Stimulated activated CD4-positive, alpha-beta T cell treated with anti-CD3 and anti-CD28 coated beads, Interleukin-15, amount 100 ng/mL, for 24 hours (primary cell): ENCODE data around the gene AMPD3.

Source experiments
- DNase-seq: peaks from one replicate; pipeline ENCODE4 v3.0.0-alpha.2; 2020

The AMPD3 gene

GRCh38 chr11:10506008-10506370, 50.9 kb downstream of the AMPD3 start:
- no peak for DNase-seq

GRCh38 chr11:10511181-10511621, 56.1 kb downstream of the AMPD3 start:
- no peak for DNase-seq

DNA sequence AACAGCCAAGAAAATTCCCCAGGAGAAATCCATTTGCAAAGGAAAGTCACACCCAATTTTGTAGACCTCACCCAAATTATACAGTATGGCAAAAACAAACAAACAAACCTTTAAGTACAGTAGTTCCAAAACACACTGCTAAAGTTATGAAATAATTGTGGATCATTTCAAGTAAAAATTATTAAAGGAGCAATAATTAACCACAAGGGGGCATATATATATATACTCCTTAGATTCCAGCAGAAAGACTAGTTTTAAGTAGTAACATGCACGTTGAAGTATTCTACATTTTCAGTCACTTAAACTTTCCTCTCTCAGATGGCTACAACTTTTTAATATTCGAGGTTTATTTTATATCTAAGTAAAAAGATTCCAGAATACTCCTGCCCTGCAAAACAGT, 59.1 kb downstream of the AMPD3 start:
- DNase-seq = no peak

DNA sequence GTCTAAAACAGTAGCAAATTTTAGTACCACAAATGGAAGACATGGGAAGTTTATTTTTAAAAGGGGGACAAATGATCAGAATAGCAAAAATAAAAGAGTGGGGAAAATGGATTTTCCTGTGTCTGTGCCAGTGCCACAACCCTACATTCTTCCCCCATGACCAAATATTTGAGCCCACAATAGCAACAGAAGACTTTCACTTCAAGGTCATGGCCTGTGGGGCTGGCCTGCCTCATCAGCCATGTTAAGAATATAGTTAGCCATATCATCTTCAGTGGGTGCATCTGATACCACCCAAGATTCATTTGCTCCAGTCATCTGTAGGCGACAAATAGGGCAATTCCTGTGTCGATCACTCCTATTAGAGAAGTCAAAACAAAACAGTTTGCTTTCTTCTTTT, 59.6 kb downstream of the AMPD3 start:
- no peak for DNase-seq

DNA sequence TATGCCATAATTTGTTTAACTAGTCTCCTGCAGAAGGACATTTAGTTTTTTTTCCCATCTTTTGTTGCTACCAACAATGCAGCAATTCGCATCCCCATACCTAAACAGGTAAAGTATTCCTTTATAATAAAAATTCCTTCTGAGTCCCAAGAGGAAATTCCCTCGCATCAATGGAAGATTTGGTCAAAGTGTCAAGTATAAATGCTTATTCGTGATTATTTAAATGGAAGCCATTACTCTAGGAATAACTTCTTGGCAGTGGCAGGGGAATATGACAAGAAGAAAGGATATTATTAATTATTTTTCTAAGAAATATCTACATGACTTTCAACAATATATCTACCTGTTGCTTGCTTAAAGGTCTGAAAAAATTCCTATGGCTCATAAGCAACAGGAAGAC, 60.4 kb downstream of the AMPD3 start:
- DNase-seq = no peak

- DNase-seq = no peak
Observed at GRCh38 chr11:10518123-10518522, 63.1 kb downstream of the AMPD3 start.

GRCh38 chr11:10518891-10519290, 63.8 kb downstream of the AMPD3 start:
- DNase-seq = no peak

DNA sequence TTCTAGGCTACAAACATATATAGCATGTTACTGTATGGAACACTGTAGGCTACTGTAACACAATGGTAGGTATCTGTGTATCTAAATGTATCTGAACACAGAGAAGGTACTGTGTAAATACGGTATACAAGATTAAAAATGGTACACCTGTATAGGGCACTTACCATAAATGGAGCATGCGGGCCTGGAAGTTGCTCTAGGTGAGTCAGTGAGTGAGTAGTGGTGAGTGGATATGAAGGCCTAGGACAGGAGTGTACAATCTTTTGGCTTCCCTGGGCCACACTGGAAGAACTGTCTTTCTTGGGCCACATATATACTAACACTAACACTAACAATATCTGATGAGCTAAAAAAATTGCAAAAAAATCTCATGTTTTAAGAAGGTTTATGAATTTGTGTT, 64.6 kb downstream of the AMPD3 start:
- DNase-seq = no peak

DNA sequence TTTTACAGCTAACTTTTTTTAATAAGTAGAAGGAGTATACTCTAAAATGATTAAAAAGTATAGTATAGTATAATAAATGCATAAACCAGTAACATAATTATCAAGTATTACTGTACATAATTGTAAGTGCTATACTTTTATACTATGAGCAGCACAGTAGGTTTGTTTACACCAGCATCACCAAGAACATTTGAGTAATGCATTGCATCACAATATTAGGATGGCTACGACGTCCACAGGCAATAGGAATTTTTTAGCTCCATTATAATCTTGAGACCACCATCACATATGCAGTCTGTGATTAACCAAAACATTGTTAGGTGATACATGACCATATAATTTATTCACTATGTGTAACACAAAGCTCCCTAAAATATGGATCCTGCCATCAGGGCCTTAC, 65.5 kb downstream of the AMPD3 start:
- no peak for DNase-seq

DNA sequence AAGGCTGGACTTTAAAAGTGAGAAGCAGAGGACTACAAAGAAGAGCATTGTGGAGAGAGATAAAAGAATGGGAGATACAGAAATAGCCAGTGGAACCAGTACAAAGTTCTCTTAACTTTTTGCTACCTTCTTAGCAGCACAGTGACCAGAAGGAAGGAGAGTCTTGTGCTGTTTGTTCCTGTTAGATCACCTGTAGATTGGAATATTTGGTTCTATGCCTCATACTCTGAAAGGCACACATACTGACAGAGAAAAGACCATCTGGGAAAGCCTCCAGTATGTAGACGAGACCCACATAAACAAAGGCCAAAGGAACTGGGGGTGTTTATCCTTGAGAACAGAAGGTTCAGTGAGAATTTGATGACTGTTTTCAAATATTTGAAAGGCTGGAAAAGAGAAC, 67.2 kb downstream of the AMPD3 start:
- DNase-seq = no peak

DNA sequence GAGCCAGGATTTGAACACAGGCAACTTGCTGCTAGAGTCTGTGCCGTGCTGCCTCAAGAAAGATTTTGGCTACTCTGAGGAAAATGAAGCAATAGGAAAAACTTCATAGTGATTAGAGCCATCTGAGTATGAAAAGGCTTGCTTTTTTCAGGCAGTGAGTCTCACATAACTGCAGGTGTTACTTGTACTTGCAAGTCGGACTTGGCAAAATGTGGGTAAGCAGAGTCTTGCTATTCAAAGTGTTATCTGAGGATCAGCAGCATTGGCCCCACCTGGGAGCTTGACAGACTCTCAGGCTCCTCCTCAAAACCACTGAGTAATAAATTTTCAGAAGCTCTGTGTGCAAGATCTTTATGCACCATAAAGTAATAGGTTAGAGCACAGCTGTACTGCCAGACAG, 67.9 kb downstream of the AMPD3 start:
- DNase-seq = no peak

DNA sequence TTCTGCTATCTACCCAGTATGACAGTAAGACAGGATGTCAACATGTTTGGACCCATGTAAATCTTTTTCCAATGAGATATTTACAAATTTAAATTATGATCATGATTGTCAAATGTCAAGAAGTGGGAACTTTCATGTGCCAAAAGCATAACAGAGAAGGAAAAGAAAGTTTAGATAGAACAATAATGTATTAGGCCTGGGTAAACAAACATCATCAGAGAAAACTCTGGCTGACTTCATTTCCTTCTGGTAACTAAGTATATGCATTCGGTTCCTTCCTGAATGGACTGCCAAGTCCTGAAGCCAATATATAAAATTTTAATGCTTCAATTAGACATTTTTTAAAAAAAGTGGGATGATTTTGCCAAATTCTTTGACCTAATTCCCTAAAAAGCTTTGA, 69.4 kb downstream of the AMPD3 start:
- no peak for DNase-seq

- DNase-seq = no peak
Observed at GRCh38 chr11:10526974-10527918, 72.2 kb downstream of the AMPD3 start.

DNA sequence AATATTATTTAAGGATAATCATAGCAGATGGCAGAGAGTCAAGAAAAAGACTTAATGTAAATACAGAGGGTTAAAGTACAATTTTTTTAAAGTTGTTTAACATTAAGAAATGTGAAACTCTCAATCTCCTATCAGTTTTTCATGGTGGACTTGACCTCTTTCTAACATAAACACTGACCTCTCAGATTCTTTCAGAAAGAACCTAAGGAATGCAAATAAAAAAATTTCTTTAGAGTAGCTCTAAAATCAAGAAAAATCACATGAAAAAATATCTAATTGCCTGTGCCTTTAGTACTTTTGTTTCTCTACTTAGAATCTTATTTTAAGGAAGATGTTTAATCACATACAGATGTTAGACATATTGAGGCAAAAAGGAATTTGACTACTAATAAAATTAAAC, 73.1 kb downstream of the AMPD3 start:
- no peak for DNase-seq

- no peak for DNase-seq
Observed at GRCh38 chr11:10529279-10529678, 74.2 kb downstream of the AMPD3 start.

DNA sequence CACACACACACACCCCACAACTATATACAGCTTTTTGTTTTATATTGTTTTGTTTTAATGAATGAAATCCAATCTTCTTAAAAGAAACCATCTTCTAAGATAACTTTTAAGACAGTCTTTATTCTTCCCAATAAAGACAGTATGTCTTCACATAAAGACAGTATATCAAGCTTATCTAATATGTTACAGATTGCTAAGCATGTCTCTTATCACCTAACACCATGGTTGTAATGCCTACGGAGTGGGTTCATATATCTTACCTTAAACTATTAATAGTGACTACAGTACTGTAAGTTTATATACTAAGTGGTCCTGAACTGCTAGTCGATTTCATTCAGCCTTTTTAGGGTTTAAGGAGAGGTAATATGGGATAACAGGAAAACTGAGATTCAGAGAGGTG, 77.5 kb downstream of the AMPD3 start:
- no peak for DNase-seq

- no peak for DNase-seq
Observed at GRCh38 chr11:10533323-10533722, 78.3 kb downstream of the AMPD3 start.

DNA sequence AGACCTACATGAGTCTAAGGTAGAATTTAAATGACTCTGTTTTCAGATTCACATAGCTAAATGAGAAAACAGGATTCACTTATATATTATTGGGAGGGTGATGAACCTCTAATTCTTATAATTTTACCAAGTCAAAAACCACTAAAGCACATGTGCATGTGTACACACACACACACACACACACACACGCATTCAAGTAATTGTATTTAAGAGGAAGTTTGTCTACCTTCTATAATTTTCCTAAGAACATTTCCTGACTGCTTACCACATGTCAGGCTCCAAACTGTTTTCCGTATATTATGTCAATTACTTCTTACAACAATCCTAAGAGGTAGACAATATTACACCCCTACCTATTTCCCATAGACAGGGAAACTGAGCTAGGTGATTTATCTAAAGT, 79.3 kb downstream of the AMPD3 start:
- no peak for DNase-seq

- no peak for DNase-seq
Observed at GRCh38 chr11:10537600-10537999, 82.5 kb downstream of the AMPD3 start.

DNA sequence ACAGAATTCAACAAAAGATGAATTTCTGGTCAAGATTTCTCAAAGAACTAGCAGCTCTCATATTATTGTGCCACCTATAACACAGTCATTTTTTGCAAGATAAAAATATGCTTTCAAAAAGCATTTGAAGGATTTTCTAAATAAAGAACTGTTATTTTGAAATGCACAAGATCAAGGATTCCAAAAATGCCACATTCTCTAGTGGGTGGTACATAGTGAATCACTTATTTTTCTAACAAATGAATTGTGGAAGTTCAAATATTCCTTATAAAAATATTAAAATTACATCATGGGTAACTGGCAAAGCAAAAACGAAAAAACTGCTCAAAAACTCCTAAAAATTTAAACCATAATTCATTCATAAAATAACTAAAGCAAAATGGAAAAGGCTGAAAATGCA, 83.9 kb downstream of the AMPD3 start:
- no peak for DNase-seq

- no peak for DNase-seq
Observed at GRCh38 chr11:10539339-10539738, 84.3 kb downstream of the AMPD3 start.

GRCh38 chr11:10540546-10540914, 85.5 kb downstream of the AMPD3 start:
- DNase-seq = no peak

DNA sequence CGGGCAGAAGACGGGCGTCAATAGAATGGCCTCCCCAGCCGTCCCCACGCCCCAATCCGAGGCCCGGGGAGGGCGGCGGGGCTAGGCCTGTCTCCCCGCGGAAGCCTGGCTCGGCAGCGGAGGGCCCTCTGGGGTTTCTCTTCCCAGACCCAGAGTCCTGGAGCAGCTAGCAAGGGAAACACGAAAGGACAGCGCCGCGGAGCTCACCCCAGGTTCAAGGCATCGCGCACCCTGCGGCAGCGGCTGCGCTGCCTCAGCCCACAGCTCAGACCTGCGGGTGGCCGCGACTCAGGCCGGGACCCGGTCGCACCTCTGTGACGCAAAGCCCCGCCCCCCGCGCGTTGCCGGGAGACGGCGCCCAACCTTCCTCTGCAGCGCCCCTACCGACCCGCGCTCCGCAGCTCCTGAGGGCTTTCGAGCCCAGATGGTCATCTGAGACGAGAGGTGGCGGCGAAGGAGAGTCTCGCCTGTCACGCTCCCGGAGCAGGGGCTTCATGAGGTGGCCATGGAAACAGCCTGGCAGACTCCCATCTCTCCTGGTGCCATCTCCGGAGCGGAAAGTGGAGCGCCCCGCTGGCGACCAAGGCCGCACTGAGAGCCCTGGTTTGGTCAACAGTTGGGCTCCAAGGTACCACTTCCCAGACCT, 86.0 kb downstream of the AMPD3 start, which contains the start of gene RNF141:
Gene RNF141 (minus strand): TSS at position 273 of the 646 bp plus-strand sequence. CDS start 7,029 bp downstream, outside the sequence.
- DNase-seq = peak; percentile 98

DNA sequence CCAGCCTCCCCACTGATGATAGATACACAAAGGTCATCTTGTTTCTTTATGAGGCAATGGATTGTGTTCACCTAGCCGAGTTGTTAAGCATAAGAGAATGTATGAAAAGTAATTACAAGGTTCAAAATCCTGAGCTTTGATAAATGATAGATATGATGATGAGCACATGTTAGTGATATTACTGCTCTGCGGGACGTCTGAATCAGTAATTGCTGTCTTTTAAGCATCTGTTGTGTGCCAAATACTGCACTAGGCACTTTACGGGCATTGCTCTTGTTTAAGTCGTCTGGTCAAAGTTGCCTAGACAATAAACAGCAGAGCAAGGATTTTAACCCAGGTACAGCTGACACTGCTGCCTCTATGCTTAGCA, 86.5 kb downstream of the AMPD3 start:
- no peak for DNase-seq

DNA sequence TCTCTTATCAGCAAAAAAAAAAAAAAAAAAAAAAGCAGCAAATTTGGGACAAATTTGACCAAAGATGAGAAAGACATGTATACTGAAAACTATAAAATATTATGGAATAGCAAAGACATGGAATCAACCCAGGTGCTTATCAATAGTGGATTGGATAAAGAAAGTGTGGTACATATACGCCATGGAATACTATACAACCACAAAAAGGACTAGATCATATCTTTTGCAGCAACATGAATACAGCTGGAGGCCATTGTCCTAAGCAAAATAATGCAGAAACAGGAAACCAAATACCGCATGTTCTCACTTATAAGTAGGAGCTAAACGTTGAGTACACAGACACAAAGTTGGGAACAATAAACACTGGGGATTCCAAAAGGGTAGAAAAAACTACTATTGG, 87.7 kb downstream of the AMPD3 start:
- no peak for DNase-seq
